Endothelial cell of umbilical vein (primary cell): Measurements from ENCODE around the gene CXCL11. TPM values are rescaled to one million over a fixed set of nuclear protein-coding genes. Genes with fewer than 3 reads are reported as not detected.

ENCODE experiments used
- BruUV-seq: library from RNA; stranded (reverse); fragments of 400-500 nt; replicated peaks from 2 replicates; lab custom pipeline; 2021; lab: Mats Ljungman, UMichigan
- CTCF ChIA-PET: fragments of 300-600, 350-600 bp; sonication (Branson Sonifier 250); formaldehyde crosslinking; loops from one replicate; lab custom pipeline; 2021; ENCODE audit warnings: antibody characterized with exemption, inconsistent platforms; lab: Charles Lee
- POLR2A ChIA-PET: fragments of 300-600, 350-600 bp; sonication (Branson Sonifier 250); formaldehyde crosslinking; loops from one replicate; lab custom pipeline; 2021; ENCODE audit warnings: antibody characterized with exemption, inconsistent platforms; lab: Charles Lee
- DNase-seq: peaks from one replicate; pipeline ENCODE4 v3.0.0-alpha.2; 2011; ENCODE audit warnings: low read depth, low spot score
- FAIRE-seq: peaks from 2 replicates; lab custom pipeline; 2011; peaks lifted over from hg19 to GRCh38; lab: Jason Lieb, UNC
- H2AFZ ChIP-seq: 2 replicates; pipeline ENCODE4 v1.6.0; 2012; ENCODE audit warnings: low read depth, low read length, control low read depth, inconsistent platforms
- H3K27ac ChIP-seq: 2 replicates; pipeline ENCODE4 v1.5.1; 2011; ENCODE audit warnings: low read depth, mild to moderate bottlenecking, control low read depth, low read length, moderate library complexity; ENCODE audit not compliant: insufficient read depth
- H3K27me3 ChIP-seq, 2 experiments: 2 replicates each; pipeline versions ENCODE4 v1.6.0 to v1.6.1; 2011; ENCODE audit warnings: low read length in 2 of 2, mixed read lengths in 1 of 2; ENCODE audit not compliant: control insufficient read depth in 2 of 2, insufficient read depth in 2 of 2
- H3K36me3 ChIP-seq, 2 experiments: 2 replicates in 1 of 2; 3 replicates in 1 of 2; pipeline ENCODE4 v1.5.1; 2011; ENCODE audit warnings: low read length in 2 of 2, mild to moderate bottlenecking in 1 of 2, moderate library complexity in 1 of 2; ENCODE audit not compliant: control insufficient read depth in 2 of 2, insufficient read depth in 2 of 2; ENCODE audit errors: extremely low read depth in 1 of 2
- H3K4me1 ChIP-seq: 3 replicates; pipeline ENCODE4 v1.5.1; 2011; ENCODE audit warnings: mild to moderate bottlenecking, low read length; ENCODE audit not compliant: control insufficient read depth, insufficient read depth; ENCODE audit errors: extremely low read depth
- H3K4me2 ChIP-seq: 2 replicates; pipeline ENCODE4 v1.6.1; 2011; ENCODE audit warnings: low read length, control low read depth, mixed read lengths; ENCODE audit not compliant: insufficient read depth
- H3K4me3 ChIP-seq, 3 experiments: fragments of 200-600 bp in 1 of 3; sonication (generic), shearing (Covaris generic) in 1 of 3; replicated peaks in 1 of 3; 2 replicates each; pipeline ENCODE4 v1.5.1; 2011 to 2016; ENCODE audit warnings: control low read depth in 3 of 3, low read length in 3 of 3, mild to moderate bottlenecking in 2 of 3, inconsistent platforms in 1 of 3, low read depth in 1 of 3, moderate library complexity in 1 of 3; ENCODE audit not compliant: insufficient read depth in 1 of 3
- H3K79me2 ChIP-seq: 2 replicates; pipeline ENCODE4 v1.6.0; 2012; ENCODE audit warnings: low read length, inconsistent platforms; ENCODE audit not compliant: control insufficient read depth, insufficient read depth
- H3K9ac ChIP-seq: replicated peaks from 2 replicates; pipeline ENCODE3; 2011; ENCODE audit warnings: low read length, control low read depth; ENCODE audit not compliant: insufficient read depth; ENCODE audit errors: extremely low read depth
- H3K9me1 ChIP-seq: replicated peaks from 3 replicates; pipeline ENCODE4 v1.6.0; 2011; ENCODE audit warnings: mild to moderate bottlenecking, low read length; ENCODE audit not compliant: control insufficient read depth, insufficient read depth; ENCODE audit errors: extremely low read depth
- H3K9me3 ChIP-seq: replicated peaks from 2 replicates; pipeline ENCODE4 v1.5.1; 2012; ENCODE audit warnings: low read length, inconsistent platforms; ENCODE audit not compliant: control insufficient read depth, insufficient read depth
- H4K20me1 ChIP-seq: replicated peaks from 2 replicates; pipeline ENCODE3; 2011; ENCODE audit warnings: mild to moderate bottlenecking, low read length; ENCODE audit not compliant: control insufficient read depth, insufficient read depth; ENCODE audit errors: extremely low read depth
- EZH2 ChIP-seq: IDR thresholded peaks from 2 replicates; pipeline ENCODE4 v1.6.1; 2012; ENCODE audit warnings: borderline replicate concordance, low read depth, mild to moderate bottlenecking, moderate library complexity, low read length, inconsistent platforms; ENCODE audit not compliant: severe bottlenecking
- FOS ChIP-seq: IDR thresholded peaks from 2 replicates; pipeline ENCODE4 v1.6.1; 2011; ENCODE audit warnings: mild to moderate bottlenecking, low read length, moderate library complexity, borderline replicate concordance; ENCODE audit not compliant: insufficient read depth
- GATA2 ChIP-seq: IDR thresholded peaks from 2 replicates; pipeline ENCODE4 v1.7.0; 2011; ENCODE audit warnings: low read depth, mild to moderate bottlenecking, moderate library complexity, mixed read lengths, low read length; ENCODE audit not compliant: insufficient read length, insufficient read depth
- JUN ChIP-seq: IDR thresholded peaks from 2 replicates; pipeline ENCODE4 v1.6.1; 2011; ENCODE audit warnings: borderline replicate concordance, low read depth; ENCODE audit not compliant: insufficient read length, insufficient read depth
- MYC ChIP-seq: IDR thresholded peaks from one replicate; pipeline ENCODE4 v1.6.1; 2011; ENCODE audit warnings: mild to moderate bottlenecking, low read depth, low read length
- POLR2A ChIP-seq: IDR thresholded peaks from 2 replicates; pipeline ENCODE4 v1.6.1; 2012; ENCODE audit warnings: low read depth, mild to moderate bottlenecking, control low read depth, low read length
- POLR2AphosphoS5 ChIP-seq: IDR thresholded peaks from 2 replicates; pipeline ENCODE4 v1.6.1; 2012; ENCODE audit warnings: low read depth, mild to moderate bottlenecking, control low read depth, low read length, moderate library complexity; ENCODE audit not compliant: insufficient read depth
- dilution Hi-C: fragments of 300-500 bp; cut with MboI; formaldehyde crosslinking; loops from one replicate; pipeline ENCODE4 v1.15.0; 2019; ENCODE audit warnings: low sequenced_read_pairs; ENCODE audit not compliant: extremely low pct_ligation_motif_present
- intact Hi-C: fragments of 100-400 bp; cut with micrococcal nuclease; formaldehyde crosslinking; loops from one replicate; pipeline ENCODE4 v1.10.0; 2022
- polyA plus RNA-seq, 4 experiments: library from polyadenylated mRNA; depleted of rRNA in 3 of 4; stranded (reverse) in 3 of 4; unstranded in 1 of 4; fragments of >200 nt; gene quantifications; 2 replicates each; pipeline versions ENCODE4 v1.2.1 to v1.2.3, GENCODE V29; 2011 to 2012; ENCODE audit warnings: missing spikeins in 1 of 4
- total RNA-seq: library from RNA; stranded (reverse); gene quantifications from 2 replicates; pipeline ENCODE4 v1.2.3, GENCODE V29; 2021
- TF ChIP-seq, protein P1 (sequence below): IDR thresholded peaks from 2 replicates; pipeline ENCODE4 v1.6.1; 2011; ENCODE audit not compliant: insufficient read depth, insufficient read length
- TF ChIP-seq, protein P2 (sequence below), 2 donors: IDR thresholded peaks; 1 replicate in 1 of 2; 2 replicates in 1 of 2; pipeline ENCODE4 v1.5.1; 2011; ENCODE audit warnings: low read length in 2 of 2, mild to moderate bottlenecking in 2 of 2, moderate library complexity in 2 of 2, control low read depth in 1 of 2, inconsistent platforms in 1 of 2, low read depth in 1 of 2; ENCODE audit not compliant: insufficient read depth in 1 of 2; ENCODE audit errors: extremely low read depth in 1 of 2

CXCL11 gene
- total and polyA plus RNA-seq, 2 donors (not counting 3 experiments of a cell fraction or from before 2014, with no cell fraction given) = 0.91 to 1.1 TPM

DNA sequence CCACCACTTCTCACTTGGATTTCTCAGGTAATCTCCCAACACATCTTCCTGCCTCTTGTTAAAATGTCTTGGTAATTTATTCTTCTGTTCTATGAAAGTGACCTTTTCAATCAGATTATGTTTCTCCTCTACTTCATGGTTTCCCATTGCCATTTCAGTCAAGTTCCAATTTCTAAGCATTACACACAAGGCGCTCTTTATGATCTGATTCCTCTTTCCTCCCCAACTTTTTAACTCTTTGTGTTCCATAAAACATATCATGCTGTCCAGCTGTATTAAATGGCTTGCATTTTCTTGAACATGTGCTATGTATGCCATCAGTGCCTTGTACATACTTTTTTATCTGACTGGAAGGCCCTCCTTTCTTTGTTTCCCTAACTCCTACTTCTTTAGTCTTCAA lies 25.6 kb upstream of the CXCL11 start:
- dilution Hi-C loops = no loop called here

DNA sequence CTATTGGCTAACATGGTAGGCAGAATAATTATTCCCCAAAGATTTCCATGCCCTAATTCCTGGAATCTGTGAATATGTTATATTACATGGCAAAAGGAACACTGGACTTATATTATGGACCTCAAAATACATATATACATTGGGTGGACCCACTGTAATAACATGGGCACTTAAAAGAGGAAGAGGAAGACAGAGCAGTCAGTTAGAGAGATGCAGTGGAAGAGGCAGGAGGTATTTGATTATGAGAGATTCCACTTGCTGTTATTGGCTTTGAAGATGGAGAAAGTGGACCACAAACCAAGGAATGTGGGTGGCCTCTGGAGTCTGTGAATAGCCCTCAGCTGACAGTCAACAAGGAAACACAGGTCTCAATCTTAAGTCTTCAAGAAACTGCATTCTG lies 24.6 kb upstream of the CXCL11 start:
- DNase-seq (no peak), FAIRE-seq (no peak)
- ChIA-PET CTCF (interaction anchor here (5.1 kb wide), 1 partner anchor 65 kb away, joined by 54 read pairs; no protein-coding TSS in a partner anchor), POLR2A (no interaction called here)
- dilution Hi-C loops (no loop called here), intact Hi-C loops (no loop called here)
- Histone ChIP-seq H2AFZ (no peak overlapping the region), H3K9ac (no peak overlapping the region), H3K4me1 (no peaks in the 10 kb centered on the region), H3K79me2 (no peaks in the 10 kb centered on the region), H3K9me3 (no peaks in the 10 kb centered on the region), H3K4me2 (no peak overlapping the region), H4K20me1 (no peaks in the 10 kb centered on the region), H3K9me1 (no peaks in the 10 kb centered on the region), H3K27me3 (peaks cover 27 to 58% of the 10 kb centered on the region in 2 experiments), H3K36me3 (no peaks in the 10 kb centered on the region), H3K27ac (no peak overlapping the region), H3K4me3 (no peak overlapping the region)
- no TSS peak for BruUV-seq
- TF ChIP-seq POLR2A (no peak), GATA2 (no peak), POLR2AphosphoS5 (no peak), FOS (no peak), MYC (no peak), JUN (no peak), EZH2 (no peak)
- TF ChIP-seq, protein P1, sequence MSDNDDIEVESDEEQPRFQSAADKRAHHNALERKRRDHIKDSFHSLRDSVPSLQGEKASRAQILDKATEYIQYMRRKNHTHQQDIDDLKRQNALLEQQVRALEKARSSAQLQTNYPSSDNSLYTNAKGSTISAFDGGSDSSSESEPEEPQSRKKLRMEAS = no peak
- TF ChIP-seq, protein P2, sequence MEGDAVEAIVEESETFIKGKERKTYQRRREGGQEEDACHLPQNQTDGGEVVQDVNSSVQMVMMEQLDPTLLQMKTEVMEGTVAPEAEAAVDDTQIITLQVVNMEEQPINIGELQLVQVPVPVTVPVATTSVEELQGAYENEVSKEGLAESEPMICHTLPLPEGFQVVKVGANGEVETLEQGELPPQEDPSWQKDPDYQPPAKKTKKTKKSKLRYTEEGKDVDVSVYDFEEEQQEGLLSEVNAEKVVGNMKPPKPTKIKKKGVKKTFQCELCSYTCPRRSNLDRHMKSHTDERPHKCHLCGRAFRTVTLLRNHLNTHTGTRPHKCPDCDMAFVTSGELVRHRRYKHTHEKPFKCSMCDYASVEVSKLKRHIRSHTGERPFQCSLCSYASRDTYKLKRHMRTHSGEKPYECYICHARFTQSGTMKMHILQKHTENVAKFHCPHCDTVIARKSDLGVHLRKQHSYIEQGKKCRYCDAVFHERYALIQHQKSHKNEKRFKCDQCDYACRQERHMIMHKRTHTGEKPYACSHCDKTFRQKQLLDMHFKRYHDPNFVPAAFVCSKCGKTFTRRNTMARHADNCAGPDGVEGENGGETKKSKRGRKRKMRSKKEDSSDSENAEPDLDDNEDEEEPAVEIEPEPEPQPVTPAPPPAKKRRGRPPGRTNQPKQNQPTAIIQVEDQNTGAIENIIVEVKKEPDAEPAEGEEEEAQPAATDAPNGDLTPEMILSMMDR (IDR thresholded peaks at IDR 0.05; ENCODE audit: extremely low read depth in 1 of 2, insufficient read depth in 1 of 2, low read depth in 1 of 2, low read length in 2 of 2) = no peak

More for the DNA sequence above, 25.6 kb upstream of the CXCL11 start:
- DNase-seq = no peak
- Histone ChIP-seq H3K4me3 (no peak overlapping the region), H3K9ac (no peak overlapping the region), H3K79me2 (no peaks in the 10 kb centered on the region), H3K4me2 (no peak overlapping the region), H3K27me3 (peaks cover 21 to 50% of the 10 kb centered on the region in 2 experiments), H3K9me1 (no peaks in the 10 kb centered on the region), H3K36me3 (no peaks in the 10 kb centered on the region), H2AFZ (no peak overlapping the region), H3K4me1 (no peaks in the 10 kb centered on the region), H4K20me1 (no peaks in the 10 kb centered on the region), H3K9me3 (no peaks in the 10 kb centered on the region), H3K27ac (no peak overlapping the region)
- intact Hi-C loops = no loop called here
- no peak for FAIRE-seq
- TF ChIP-seq POLR2A (no peak), POLR2AphosphoS5 (no peak)
- ChIA-PET POLR2A (no interaction called here), CTCF (interaction anchor here (1.5 to 5.1 kb wide), 3 partner anchors 7 to 66 kb away, joined by 4 to 54 read pairs (median 13); no protein-coding TSS in a partner anchor)
- no TSS peak for BruUV-seq
